ENCODE data around the gene SAMD4A.

The SAMD4A gene

DNA sequence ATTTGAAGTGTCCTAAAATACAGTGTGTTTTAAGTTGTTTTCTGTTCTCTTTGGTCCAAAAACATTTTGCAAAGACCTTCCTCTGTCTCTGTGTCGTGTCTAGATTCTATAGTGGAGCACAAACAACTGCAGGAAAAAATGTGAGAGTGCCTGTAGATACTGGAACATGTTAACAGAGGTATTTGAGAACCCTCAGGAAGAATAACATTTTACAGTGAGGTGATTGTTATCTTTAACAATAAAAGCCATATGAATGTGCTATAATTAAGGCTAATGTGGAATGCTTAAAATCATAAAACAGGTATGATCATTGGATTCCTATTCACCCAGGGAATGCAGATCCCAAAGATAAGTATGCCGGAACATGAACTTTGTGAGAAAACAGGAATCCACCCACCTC, 98.0 kb downstream of the SAMD4A start:
- DNase-seq: no peak

DNA sequence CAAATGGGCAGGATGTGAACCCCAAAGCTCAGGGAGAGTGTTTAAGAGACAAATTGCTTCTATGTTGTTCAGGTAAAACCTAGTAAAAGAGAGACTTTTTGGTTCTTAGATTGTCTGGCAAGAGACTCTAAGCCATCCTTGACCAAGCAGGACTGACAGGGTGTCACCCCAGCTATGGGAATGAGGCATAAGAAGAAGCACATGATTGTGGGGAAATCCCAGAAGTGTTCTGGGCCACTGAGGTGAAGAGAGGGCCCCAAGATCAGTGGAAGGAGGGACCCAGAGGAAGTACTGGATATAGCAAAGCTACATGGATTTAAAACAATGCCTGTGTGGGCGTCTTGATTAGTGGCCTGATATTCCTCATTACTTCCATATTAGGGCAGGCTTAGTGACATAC, 99.0 kb downstream of the SAMD4A start:
- peak; percentile 75 for DNase-seq

DNA sequence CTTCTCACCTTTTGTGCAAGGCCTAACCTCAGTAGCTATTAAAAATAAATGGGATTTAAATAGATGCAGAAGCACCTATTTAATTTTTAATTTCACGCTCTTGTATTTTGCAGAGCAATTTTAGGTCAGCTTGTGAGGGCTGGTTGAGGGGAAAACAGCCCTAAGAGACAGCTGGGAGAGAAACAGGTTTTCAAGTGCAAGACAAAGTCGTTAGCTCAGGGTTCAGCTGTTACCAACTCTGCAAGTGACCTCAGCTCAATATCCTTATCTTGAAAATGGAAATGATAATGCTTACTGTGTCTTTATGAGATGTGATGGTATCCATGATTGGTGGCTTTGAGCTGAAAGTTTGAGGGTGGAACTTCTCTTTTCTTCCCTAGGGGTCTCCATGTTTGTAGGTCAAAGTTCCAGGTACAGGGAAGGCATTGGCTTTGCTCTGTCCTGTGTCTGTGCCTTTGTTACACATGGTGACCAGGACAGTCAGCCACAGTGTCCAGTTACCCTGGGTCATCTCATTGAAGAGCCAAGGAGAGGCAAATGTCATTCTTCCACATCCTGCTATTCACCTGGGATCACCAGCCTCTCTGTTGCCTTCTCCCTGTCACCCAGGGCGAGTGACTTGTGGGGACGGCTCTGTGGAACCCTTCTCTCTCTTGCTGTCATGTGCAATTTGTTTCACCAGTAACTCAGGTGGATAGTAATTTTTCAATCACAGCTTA, 100.3 kb downstream of the SAMD4A start:
- no peak for DNase-seq

DNA sequence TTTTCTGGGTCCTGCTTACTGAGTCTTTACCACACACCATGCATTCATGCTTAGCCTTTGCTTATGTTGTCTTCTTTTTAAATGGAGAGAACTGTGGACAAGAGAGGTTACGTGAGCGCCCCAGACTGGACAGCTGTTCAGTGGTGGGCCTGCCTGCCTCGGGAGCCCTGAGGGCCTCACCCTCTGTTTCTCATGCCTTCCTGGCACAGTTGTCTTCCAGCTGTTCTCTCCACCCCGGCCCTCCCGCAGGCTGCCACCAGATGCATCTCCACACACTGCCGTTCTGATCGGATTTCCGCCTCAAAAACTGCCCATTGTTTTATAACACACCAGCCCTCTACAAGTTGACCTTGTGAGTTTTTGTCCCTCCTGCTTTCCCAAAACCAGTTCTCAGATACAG, 100.8 kb downstream of the SAMD4A start:
- no peak for DNase-seq

DNA sequence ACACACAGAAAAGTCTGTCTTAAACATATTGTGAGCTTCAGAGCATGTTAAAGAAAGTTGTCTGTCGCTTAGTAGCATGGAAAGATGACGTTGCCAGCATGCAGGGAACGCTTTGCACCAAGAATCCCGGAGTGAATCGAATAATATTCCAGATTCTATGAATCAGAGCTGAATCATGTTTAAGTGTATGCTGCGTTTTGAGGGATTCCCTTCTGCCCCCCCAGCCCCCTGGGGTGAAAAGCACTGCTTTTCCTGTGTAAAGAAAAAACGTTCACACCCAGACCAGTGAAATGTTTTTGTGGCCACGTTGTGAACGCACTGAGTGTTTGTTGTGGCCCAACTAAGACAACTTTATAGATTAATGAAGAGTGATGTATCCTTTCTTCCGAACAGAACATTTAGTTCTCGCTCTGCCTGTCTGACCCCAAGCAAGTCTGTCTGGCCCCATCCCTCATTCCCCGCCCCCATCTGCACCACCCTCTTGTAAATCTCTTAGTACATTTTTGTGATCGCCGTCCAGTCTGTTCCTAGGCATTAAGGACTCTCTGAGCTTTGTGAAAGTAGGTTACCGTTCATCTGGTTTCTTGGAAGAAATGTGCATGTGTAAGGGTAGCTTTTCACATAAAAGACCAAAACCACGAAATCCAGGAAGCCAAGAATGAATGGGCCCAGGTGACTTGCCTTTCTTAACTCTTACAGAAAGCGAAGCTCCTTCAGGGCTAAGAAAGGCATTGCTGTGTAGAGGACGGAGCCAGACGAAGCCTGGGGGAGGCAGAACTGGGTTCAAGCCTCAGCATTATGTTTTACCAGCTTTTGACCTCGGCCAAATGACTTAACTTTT, 103.0 kb downstream of the SAMD4A start:
- DNase-seq: no peak

DNA sequence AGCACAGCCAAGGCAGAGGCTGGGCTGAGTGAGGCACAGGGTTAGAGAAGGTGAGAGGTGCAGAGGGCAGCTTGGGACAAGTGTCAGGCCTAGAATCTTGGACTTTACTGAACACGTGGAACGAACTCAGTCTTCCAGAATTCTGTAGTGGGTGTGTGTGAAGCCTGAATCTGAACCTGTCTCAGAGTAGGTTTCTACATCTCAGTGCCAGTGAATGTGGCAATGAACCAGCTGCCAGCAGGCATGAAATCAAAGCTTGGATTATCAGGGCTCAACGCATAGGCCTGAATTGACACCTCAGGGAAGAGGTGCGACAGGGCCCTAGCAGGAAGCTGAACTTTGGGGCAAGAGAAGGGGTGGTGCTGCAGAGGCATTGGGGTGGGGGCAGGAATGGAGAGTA, 104.6 kb downstream of the SAMD4A start:
- DNase-seq: no peak

DNA sequence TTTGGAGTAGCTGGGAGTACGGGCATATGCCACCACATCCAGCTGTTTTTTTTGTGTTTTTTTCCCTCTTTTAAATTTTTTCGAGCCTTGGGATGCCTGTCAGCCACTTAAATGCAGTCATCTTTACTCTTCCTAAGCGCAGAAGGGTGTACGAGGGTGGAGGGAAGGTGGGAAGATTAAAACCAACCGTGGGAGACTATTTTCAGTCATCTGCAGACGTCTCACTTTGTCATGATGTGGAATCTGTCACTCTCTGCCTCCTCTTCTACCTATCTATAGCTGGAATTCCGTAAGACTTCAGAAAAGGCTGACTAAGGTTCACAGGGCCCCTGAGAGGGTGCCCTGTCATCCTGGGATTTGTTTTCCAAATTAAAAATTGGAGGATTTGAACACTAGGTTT, 105.3 kb downstream of the SAMD4A start:
- no peak for DNase-seq

DNA sequence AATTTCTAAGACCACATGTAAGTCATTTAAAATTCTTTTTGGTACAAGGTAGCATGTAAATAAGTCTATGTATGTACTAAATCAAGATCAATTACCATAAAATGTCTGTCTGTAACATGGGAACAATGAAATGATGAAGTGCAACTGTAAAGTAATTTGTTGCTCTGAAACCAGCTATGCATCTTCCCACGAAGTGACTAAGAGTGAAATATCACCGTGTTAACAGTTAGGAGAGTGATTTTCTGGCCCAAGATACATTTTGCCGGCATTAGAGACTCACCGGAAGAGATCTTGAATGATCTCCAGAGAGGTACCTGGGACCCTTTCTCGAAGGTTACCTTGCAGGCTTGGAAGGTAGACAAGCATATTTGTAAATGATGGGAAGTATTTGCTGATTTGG, 105.8 kb downstream of the SAMD4A start:
- no peak for DNase-seq

DNA sequence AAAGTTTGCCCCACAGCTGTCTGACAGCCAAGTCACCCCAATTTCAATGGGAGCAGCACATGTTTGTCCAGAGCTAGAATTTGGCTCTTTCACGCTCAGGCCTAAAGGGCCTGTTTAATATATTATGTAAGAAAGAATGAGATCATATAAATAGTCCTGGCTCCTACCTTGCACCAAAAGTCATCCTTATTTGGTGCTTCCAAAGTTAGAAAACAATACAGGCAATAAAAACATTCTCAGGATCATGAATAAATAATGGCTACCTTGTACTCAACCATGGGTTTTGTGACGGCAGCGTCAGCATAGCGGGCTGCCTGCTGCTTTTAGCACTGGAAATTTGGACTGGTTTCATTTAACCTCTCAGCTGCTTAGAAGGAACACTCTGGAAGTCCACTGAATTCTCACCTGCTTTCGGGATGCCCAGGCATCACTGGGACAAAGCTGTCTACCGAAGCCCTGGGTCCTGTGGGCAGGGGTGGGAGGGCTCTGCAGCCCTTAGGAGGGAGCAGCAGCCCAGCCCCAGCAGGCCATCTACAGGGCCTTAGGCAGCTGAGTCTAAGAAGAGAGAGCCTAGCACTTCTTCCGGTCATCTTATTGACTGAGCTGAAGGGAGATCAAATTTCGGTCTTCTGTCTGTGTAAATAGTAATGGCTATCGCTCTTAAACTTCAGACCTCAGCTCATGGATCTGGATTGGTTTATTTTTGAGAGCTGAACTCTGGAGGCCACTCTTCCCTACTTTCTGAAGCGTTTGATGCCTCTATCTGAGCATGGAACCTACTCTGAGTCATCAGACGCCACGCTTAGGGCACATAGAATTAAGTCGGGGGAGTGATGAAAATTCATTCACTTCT, 106.5 kb downstream of the SAMD4A start:
- no peak for DNase-seq

DNA sequence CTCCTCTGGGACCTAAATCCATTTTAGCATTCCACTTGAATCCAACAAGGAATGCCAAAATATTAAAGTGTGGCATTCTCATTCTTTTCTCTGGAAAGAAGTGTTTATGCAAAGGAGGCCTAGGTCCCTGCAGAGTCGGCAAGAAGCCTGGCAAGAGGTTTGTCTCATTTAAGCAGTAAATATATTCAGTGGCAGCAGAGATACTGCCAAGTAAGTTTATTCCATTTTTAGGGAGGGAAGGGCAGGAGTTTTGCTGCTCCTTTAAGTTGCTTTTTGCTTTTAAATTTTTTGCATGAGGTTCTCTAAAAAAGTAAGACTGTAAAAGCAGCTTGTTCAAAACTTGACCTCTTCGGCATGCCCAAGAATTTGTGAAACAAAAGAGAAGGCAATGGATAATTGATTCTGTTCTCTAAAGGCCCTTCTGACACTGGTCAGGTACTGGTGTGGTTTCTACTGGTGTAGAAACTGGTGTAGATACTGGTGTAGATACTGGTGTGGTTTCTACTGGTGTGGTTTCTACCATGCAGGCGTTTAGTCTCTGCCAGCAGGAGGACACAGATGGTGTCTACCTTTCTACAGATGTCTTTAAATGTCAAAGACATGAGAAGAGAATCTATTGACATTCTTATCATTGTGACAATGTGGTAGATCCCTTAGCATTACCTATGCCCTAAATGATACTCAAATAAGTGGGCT, 107.3 kb downstream of the SAMD4A start:
- no peak for DNase-seq

DNA sequence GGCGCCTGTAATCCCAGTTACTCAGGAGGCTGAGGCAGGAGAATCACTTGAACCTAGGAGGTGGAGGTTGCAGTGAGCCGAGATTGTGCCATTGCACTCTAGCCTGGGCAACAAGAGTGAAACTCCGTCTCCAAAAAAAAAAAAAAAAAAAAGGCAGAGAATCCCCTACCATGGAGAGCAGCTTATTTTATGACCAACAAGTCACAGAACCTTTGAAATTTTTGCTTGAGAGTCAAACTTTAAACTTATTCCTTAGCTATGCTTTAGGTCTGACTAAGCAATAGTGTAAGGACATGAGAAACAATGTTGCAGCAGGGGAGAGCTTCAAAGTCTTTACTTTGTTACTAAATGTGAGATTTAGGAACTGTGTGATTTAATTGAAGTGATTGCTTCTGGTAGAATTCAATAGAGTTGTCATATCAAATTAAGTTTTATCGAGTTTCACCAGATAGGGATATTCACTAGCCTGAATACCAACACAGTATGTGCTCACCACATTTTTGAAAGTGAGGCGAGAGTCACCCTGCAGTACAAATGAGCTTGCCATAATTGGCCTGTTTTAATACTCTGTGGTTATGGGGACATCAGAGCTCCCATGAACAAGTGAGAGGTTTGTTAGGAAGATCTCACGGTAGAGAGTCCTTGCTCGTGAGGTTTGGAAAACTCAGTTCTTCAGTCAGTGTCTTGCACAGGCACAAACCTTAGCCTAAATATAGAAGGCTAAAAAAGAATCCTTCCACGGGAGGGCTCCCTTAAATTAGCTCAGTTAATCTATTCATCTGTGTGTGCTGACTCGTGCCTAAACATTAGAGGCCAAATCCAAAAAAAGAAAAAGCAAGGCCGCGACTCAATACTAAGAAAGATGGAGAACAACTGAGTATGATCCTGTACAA, 108.6 kb downstream of the SAMD4A start:
- no peak for DNase-seq

DNA sequence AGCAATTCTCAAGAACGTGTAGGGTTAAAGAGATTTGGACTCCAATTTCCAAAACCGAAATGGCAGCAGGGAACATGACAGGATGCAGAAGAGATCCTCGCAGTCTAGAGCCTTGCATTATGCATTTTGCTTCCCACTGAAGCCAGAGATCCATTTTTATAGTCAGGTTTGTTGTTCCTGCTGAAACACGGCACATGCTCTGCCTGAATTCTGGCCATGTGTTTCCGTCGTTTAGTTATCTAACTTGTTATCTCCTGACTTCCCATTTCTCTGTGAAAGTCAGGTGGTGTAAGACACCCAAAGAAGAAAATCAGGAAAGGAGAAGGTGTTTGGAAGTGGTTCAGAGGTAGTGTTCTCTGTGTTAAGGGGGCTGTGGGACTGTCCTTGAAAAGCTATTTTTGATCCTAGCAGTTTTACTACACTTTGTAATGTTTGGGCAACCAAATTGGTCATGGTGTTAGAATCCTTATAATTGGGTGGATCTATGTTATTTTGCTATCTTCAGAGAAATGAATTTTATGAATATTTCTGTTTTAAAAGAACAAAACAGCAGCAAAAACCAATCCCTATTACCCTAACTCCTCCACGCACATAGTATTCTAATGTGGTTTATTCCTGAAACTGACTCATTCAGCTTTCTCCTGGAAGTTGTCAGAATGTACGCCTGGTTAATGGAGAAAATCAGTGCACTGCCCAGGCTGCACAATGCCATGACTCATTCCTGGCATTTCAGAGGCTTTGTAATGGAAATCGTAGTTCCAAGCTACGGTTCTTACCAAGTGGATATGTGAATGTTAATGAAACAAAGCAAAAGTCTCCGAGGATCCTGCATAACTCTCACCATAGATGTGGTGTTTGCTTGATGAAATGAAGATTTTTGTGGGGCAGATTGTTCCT, 110.1 kb downstream of the SAMD4A start:
- DNase-seq: no peak

DNA sequence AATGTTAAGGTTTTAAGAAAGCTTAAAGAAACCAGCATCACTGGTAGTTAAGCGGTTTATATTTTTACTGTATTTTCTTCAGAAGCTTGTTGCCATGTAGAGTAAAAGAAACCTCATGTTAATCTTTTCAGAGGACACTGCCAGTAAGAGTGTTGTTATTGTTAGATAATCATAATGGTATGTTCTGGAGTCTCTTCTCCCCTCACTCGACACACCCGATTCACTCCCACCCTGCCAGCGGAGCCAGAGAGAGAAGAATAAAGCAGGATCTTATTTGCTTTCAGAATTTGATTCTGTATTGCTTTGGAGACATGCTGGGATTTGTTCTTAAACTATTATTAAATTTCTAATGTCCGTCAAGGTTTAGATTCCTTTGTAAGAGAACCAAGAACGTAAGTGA, 113.7 kb downstream of the SAMD4A start:
- no peak for DNase-seq

DNA sequence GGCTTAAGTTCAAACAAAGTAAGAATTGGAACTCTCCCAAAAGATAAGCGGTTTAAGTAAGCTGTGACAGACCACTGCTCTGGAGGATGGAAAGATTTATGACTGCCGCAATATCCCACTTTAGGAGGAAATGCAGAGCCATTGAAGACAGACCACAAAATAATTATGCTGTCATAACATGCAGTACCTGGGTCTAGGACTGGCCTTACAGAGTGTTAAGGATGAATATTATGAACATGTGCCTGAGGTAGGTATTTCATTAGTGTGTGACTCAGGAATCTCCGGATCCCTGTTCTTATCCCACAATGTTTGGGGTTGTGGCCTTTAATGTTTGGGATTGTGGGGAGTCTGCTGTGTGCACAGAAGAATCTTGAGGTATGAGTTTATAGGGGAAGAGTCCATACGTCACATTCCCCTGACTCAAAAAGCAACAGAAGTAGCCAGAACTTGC, 114.9 kb downstream of the SAMD4A start:
- DNase-seq: no peak

DNA sequence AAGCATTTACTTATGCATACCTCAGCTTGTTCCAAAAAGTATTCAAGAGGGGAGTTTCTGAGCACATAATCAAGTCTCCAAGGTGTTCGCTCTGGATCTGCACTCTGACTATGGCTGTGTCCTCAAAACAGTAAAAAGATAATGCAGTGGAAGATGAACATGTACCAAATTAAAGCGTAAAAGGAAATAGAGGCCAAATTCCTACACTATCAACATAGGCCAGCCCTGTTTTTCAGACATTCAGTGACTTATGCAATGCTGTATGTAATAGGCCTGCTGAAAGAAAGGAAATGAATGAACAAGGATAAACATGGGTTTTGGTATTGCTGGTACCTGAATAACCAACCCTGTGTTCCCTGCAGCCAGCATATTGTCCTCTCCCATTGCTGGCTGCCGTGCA, 115.7 kb downstream of the SAMD4A start:
- DNase-seq: no peak

DNA sequence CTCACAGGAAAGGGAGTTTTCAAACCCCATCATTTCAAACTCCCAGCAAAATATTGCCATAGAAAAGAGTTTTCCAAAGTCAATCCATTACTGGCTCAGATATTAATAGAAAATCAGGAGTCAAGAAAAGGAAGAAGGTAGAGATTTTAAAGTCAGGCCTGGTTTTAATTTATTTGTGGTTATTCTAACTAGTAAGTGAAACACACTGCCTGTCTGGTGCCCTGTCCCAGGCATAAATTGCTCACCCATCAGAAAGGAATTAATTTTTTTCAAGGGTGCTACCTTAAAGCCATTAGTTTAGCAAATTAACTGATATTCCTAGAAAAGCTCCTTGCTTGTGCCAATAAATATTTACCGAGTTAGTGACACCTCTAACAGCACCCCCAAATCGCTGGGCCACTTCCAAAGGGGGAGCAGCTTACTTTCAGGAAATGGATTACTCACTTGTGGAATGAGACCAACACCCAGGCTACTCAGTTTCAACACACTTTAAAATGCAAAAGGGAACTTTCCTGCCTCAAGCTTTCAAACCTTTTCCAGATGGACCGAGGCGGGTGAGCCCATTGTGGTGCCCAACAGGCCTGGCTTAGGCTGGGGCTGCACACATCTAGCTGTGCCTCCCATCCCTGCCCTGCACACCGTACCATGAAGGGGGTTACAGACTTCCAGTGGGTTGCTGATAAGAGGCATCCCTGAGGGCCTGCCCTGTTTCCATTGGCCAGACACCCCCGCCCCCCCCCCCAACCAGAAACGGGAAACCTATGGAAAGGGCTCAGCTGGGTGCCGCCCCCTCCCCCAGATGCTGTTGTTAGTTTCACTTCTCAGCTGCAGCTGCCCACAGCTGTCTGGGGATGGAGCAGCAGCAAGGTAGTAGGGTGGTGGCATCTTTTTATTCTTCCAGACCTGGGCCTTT, 117.2 kb downstream of the SAMD4A start:
- DNase-seq: peak; percentile 36

DNA sequence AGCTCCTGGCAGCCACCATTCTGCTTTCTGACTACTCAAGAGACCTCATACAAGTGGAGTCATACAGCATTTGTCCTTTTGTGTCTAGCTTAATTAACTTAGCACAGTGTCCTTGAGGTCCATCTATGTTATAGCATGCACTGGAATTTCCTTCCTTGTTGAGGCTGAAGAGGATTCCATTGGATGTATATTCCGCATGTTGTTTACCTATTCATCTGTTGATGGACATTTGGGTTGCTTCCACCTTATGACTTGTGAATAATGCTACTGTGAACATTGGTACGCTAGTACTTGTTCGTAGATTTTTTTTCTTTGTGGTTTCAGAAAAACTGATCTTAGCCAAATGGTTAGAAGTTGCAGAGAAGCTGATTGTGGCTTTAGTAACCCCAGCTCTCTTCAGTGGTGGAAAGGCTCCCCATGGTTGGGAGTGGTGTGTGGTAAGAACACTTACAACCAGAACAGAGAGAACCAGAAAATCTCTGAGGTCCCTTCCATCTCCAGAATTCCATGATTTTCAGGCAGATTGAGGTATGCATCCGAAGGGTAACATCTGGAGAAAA, 118.4 kb downstream of the SAMD4A start:
- DNase-seq: no peak

DNA sequence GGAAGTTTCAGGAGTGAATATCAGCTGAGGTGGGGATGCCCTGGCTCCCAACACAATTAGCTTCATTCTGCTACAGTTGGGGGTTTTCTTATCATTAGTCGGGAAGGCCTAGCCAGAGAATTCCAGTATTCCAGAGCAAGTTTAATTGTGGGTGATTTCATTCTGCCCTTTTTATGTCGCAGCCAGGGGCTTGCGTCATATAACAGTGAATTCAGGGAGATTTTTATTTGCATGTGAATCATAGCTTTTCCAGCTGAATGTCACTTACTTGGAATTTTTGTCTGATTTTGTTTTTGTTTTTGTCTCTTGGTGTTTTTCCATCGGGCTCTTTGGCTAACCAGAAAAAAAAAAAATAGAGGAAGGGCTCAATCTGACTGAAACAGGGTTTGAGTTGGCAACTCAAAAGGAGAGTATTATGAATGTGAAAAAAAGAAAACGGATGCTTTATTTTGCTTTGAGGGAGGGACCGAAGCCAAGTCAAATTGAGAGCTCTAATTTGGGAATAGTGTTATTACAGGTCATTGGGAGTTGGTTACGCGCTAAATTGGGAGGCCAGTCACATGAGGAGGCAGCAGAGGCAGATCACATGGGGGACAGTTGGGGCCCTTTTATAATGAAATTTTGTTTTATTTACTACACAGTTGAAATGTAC, 119.4 kb downstream of the SAMD4A start:
- DNase-seq: peak; percentile 15

Data from inflammatory macrophage treated with lipopolysaccharide for 4 hours (primary cell).